ENCODE results near the gene ILRUN.
A peak's percentile ranks its signal among the peaks of the same experiment; 100 is the strongest.
"Not testable (repeated sequence)": the region's sequence is repeated elsewhere in the genome, so short reads cannot be mapped to it uniquely, and the experiment has no call there.

Gene ILRUN

DNA sequence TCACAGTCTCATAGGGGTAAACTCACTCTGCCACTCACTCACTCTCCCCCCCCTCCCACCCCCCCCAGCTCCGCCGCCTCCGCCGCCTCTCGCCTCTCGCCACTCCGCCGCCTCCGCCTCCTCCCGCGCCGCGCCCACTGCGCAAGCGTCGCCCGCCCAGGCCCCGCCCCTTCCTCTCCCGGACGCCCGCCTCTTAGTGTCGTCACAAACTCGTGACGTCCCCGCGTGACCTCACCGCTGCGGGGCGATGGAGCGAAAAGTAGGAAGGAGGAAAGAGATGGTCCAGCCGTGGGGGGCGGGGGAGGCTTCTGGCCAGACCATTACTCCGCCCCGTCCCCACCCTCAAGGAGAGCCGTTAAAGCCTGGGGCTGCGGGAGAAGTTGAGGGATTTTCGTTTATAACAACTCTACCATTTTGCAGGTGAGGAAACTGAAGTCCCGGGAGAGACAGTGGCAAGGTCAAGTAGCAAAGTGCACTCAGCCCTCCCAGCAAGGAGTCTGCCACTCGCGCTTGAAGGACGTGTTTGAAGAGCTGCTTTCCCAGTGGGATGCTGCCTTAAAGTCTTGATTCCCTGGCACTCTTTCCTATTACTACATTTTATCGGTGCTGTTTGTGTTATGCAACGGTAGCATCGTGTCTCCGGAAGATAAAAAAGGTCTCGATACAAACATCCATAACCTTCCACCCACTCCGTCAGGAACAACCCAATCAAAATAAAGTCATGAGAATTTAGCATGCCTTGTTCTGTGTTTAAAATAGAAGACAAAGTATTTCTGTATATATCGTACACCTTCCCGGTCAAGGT is at the start of gene ILRUN:
TSS of gene ILRUN (minus strand) at position 29 of the 805 bp plus-strand sequence. CDS start 164 bp downstream, outside the sequence.
- DNase-seq, result peak; percentile 95

DNA sequence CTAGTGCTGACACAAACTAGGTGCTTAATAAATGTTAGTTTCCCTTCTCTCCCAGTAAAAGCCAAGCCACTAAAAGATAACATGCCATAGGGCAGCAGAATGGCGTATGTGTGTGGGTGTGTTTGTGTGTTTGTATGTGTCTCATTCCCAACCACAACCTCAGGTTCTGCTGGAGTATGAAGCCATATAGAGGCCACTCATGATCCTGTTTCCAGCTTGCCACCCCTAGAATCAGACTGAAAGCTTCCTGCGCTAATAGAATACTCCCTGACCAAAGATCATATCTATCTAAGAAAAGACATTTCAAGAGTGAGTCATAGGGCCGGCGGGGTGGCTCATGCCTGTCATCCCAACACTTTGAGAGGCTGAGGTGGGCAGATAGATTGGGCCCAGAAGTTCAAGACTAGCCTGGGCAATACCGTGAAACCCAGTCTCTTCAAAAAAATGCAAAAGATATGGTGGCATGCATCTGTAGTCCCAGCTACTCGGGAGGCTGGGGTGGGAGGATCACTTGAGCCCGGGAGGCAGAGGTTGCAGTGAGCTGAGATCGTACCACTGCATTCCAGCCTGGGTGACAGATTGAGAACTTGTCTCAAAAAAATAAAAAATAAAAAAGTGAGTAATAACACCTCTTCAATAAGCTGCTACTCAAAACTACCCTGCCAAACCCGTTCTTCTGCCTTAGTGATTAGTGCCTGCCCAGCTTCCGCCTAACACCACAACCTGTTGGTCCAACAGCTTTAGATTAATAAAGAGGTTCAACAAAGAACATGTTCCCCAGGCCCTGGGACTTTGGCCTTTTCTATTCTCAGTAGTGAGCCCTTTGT is 48.9 kb upstream of the ILRUN start:
- no peak for DNase-seq

DNA sequence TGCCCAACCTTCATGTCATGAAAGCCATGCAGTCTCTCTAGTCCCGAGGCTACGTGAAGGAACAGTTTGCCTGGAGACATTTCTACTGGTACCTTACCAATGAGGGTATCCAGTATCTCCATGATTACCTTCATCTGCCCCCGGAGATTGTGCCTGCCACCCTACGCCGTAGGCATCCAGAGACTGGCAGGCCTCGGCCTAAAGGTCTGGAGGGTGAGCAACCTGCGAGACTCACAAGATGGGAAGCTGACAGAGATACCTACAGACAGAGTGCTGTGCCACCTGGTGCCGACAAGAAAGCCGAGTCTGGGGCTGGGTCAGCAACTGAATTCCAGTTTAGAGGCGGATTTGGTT is 47.7 kb upstream of the ILRUN start:
- DNase-seq, result not testable (repeated sequence)

DNA sequence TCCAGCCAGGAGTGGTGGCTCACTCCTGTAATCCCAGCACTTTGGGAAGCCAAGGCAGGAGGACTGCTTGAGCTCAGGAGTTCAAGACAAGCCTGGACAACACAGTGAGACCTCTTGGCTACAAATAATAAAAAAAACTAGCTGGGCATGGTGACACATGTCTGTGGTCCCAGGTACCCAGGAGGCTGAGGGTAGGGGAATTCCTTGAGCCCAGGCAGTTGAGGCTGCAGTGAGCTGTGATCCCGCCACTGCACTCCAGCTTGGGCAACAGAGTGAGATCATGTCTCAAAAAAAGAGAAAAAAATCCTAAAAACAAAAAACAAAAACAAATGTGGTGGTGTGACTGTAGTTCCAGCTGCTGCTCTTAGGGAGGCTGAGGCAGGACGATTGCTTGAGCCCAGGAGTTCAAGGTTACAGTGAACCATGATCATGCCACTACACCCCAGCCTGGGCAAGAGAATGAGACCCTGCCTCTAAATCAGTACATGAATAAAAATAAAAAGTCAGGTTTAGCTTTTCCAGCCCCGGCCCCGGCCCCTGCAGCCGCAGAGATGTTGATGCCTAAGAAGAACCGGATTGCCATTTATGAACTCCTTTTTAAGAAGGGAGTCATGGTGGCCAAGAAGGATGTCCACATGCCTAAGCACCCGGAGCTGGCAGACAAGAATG is 47.2 kb upstream of the ILRUN start:
- no peak for DNase-seq

DNA sequence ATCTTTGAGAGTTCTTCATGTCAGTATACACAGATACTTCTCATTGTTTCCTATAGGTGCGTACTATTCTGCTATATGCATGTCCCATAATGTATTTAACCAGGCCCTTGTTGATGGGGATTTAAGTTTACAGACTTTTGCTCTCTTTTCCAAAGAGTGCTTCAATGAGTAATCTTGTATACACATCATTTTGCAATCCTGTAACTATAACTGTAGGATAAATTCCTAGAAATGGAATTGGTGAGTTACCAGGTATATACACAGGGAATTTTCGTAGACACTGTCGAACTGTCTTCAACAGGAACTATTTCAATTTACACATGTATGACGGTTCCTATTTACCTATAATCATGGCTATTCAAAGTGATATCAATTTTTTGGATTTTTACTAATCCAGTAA is 45.5 kb upstream of the ILRUN start:
- no peak for DNase-seq

DNA sequence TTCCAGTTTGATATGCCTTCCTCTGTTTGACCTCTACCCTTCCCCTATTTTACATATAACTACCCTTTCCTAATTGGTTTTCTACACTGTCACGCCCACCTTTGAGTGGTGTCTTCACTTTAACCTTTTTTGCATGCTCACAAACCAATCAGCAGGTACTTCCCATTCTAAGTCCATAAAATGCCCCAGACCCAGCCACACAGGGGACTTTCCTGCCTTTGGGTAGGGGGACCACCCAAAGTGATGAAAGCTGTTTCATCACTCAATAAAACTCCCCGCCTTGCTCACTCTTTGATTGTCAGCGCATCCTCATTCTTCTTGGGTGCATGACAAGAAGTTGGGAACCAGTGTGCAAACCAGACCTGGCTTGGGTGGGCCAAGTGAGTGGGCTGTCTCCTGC is 40.3 kb upstream of the ILRUN start:
- DNase-seq, result no peak

DNA sequence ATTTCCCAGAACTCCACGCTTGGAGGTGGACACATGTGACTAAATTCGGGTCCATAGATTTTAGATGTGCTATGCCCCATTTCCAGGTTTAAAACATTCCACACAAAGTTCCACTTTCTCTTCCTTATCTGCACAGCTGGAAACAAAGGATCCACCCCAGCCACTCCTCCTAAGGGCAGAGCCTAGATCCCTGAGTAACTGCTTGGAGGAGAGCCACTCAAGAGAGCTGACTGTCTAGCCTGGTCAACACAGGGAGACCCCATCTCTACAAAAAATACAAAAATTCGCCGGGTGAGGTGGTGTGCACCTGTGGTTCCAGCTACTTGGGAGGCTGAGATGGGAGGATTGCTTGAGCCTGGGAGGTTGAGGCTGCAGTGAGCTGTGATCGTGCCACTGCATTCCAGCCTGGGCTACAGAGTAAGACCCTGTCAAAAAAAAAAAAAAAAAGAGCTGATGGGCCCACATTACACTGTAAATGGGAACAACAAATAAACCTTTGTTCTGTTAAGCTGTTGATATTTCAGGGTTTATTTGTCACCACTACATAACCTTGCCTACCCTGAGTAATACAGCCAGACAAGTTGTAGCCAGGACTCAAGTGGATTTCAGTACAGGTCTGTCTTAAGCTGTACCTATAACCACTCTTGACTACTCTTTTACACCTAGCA is 35.0 kb upstream of the ILRUN start:
- DNase-seq, result no peak

DNA sequence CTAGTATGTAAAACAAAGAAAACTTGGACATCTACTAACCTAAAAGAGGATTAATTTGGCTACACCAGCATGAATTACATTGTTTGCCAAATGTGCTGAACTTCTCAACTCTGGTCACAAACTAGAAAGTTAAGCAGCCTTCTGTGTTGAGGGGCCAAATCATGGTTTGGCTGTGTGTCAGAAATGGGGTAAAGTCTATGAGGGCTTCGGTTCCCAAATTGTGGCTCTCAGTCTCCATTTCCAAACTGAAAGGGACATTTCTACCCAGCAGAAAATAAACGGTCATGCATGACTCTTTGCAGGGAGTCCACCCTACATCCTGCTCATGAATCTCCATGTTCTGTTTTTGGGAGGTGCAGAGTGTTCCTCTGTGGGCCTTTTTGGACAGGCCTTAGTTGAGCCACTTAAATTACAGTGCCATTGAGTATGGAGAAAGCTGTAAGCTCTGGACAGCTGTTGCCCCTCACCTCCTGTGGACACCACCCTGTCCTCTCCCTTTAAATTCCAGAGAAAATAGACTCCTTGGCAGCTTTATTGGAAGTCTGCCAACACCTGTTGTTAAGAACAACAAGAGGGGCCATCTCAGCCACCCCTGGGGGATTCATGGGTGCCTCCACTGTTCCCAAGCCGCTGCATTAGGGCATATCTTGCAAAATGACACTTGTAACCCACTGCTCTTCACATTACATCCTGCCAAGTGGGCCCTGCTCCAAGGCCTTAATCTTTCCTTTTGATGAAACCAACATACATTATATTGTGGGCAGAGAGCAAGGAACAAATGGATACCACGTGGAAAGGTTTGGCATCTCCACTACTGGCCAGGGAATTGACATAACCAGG is 33.3 kb upstream of the ILRUN start:
- no peak for DNase-seq

DNA sequence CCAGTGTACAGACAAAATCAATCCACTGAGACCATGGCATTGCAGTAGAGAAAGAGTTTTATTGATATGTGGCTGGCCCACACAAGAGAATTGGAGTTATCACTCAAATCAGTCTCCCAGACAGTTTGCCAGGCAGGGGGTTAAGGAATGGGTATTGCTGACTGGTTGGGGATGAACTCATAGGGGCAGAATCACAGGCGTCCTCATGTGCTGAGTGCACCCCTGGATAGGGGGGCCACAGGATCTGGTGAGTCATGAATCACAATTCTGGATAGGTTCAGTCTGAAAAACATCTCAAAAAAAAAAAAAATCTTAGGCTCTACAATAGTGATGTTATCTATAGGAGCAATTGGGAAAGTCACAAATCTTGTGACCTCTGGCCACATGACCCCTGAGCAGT is 29.5 kb upstream of the ILRUN start:
- DNase-seq, result no peak

DNA sequence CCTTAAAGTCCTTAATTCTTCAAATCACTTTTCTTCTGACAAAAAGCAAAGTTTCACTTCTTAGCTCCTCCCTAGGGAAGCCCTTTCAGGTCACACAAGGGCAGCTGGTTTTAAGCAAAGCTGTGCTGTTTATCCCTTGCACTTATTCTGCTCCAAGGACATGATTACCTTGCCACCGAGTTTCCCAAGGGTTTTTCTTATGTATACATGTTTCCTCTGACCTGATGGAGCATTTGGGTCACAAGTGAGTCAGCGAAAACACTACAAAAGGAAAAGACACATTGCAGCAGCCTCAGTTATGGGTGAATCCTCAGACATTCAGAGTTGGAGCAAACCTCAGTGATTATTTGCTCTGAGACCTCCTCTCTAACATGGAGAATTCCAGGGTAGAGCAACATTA is 26.6 kb upstream of the ILRUN start:
- DNase-seq, result no peak

DNA sequence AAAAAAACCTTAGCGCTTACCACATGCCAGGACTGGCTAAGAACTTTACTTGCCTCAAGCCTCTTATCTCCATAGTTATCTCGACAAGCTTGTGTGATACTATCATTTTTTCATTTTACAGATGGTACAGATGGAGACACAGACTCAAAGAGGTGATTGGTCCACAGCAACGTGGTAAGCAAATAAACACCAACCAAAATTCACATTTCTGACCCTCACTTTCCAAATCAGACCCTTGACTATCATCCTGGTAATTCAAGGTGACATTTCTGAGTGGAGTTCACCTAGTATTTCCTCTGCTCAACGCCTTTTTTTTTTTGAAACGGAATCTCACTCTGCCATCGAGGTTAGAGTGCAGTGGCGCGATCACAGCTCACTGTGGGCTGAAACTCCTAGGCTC is 25.9 kb upstream of the ILRUN start:
- DNase-seq, result no peak

DNA sequence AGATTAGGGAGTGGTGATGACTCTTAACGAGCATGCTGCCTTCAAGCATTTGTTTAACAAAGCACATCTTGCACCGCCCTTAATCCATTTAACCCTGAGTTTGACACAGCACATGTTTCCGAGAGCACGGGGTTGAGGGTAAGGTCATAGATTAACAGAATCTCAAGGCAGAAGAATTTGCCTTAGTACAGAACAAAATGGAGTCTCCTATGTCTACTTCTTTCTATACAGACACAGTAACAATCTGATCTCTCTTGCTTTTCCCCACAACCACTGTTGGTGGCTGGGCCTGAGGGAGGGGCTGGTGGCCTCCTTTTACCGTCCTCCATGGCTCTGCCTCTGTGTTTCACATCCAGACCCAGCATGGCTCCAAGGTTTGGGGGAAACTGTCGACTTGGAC is 23.6 kb upstream of the ILRUN start:
- DNase-seq, result not testable (repeated sequence)

DNA sequence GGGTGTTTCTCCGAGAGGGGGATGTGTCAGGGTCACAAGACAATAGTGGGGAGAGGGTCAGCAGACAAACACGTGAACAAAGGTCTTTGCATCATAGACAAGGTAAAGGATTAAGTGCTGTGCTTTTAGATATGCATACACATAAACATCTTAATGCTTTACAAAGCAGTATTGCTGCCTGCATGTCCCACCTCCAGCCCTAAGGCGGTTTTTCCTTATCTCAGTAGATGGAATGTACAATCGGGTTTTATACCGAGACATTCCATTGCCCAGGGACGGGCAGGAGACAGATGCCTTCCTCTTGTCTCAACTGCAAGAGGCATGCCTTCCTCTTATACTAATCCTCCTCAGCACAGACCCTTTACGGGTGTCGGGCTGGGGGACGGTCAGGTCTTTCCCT is 23.1 kb upstream of the ILRUN start:
- DNase-seq, result not testable (repeated sequence)

DNA sequence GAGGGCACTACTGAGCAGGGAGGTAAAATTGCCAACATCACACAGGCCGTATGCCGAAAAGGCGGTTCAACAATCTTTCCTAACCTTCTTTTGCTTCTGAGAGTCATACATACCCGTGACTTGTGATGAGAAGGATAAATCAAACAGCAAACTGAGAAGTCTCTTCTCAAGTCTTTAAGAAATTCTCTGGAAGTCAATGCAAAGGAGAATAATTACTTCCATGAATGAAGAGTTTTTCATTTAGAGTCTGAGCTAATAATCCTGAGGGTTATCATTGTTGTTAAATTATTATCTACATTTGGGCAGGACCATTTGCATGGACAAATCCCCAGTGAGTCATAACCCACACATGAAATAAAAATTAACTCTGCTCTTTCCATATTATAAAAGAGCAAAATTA is 22.4 kb upstream of the ILRUN start:
- no peak for DNase-seq

DNA sequence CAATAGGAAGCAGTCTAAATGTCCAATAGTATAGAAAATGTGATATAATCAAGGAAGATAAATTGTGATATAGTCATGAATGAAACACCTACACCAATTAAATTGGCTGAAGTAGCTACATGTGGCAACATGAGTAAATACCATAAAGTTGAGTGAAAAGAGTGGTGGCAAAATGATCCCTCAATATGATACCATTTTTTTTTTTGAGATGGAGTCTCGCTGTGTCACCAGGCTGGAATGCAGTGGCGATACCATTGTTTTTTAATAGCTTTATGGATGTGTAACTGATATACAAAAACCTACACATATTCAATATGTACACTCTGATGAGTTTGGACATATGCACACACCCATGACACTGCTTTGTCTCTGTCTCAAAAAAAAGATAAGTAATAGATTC is 20.9 kb upstream of the ILRUN start:
- DNase-seq, result no peak

DNA sequence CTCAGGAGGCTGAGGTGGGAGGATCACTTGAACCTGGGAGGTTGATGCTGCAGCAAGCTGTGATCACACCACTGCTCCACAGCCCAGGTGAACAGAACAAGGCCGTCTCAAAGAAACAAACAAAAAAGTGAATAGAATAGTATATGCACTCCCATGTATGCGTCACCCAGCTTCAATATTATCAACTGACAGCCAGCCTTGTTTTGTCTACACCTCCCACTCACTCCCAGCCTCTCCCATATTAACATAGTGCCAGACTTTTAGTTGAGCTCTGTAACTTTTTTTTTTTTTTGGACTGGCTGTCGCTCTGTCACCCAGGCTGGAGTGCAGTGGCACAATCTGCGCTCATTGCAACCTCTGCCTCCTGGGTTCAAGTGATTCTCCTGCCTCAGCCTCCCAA is 18.1 kb upstream of the ILRUN start:
- DNase-seq, result no peak

DNA sequence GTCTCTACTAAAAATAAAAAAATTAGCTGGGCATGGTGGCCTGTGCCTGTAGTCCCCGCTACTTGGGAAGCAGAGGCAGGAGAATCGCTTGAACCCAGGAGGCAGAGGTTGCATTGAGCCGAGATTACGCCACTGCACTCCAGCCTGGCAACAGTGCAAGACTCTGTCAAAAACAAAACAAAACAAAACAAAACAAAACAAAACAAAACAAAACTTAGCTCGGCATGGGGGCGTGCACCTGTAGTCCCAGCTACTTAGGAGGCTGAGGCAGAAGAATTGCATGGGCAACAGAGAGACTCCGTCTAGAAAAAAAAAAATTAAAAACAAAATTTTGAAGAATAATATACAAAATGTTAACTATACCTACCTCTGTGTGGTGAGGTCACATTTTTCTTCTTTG is 16.3 kb upstream of the ILRUN start:
- DNase-seq, result not testable (repeated sequence)

DNA sequence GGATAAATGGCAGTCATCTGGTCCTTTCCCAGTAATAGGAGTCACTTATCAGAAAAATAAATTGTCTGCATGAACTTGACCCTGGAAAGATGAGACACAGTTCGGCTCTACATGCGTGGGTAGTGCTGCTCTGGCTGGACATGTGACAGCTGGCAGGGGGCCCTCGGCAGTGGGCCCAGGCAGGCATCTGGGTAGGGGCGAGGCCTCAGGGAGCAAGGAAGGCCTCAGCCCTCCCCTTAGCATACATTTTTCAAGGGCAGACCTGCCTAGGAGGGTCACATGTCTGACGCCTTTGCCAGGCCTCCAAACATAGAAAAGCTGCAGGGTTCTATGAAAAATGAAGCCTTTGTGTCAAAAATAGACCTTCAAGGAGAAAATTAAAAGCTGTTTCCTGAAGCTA is 12.8 kb upstream of the ILRUN start:
- DNase-seq, result no peak

DNA sequence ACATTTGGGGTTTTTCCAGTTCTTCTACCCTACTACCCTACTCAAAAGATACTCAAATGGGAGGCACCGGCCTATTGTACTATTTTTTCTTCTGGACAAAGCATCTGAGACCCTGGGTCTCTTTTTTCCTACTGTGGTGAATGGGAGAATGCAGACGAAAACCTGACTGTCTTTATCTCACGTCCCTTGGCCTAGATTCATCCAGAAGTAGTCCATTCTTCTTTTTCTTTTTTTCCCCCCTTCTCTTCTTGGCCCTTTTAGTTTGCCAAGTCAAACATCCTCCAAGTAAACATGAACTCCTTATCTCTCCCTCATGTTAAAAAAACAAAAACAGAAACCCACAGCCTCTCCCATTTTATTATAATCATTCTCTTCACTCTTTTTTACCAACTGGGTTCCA is 8.7 kb upstream of the ILRUN start:
- DNase-seq, result no peak

DNA sequence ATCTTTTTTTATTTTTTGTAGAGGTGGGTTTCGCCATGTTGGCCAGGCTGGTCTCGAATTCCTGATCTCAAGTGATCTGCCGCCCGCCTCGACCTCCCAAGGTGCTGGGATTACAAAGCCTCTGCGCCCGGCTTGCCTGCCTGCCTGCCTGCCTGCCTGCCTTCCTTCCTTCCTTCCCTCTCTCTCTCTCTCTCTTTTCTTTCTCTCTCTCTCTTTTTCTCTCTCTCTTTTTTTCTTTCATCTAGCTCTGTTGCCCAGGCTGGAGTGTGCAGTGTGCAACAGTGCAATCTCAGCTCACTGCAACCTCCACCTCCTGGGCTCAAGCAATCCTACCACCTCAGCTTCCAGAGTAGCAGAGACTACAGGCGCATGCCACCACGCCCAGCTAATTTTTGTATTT is 4.6 kb upstream of the ILRUN start:
- no peak for DNase-seq

DNA sequence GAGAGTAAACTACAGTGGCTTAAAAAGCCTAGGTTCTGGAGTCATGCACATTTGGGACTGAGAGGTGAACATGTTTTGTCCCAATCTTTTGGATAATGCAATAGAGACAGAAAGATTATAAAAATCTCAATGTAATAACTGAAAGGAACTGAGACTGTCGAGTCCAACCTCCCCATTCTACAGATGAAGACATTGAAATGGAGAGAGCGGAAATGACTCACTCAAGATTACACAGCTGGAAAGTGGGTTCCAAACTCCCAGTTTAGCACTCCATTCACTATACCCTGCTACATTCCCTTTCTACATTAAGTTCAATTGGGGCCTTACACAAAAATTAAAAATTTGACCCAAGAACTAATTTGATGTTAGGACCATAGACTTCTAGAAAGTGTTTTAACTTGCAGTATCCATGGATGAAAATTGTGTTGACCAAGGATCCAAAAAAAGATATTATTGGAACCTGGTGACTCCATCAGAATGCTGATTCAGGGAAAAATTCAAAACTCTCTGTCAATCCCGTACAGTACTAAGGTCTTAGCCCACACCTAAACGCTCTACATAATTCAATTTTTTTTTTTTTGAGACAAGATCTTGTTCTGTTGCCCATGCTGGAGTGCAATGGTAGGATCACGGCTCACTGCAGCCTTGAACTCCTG is 1.5 kb upstream of the ILRUN start:
- DNase-seq, result no peak

DNA sequence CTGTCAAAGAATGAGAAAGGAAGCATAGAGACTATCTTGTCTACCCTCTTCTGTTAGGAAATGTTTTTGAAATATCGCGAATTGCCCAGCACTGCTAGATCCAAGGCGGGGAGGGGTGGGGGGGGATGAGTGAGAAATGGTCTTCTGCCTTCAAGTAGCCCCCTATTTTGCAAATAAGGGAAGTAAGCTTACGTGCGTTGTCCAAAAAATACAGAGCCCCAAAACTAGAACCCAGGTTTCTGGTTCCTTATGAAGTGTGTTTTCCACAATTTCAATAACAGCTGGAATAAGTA is 923 bp upstream of the ILRUN start:
- no peak for DNase-seq

Measured in activated naive CD4-positive, alpha-beta T cell treated with anti-CD3 and anti-CD28 coated beads, Interleukin-2, amount 50 U/mL, for 16 hours (primary cell).